Measurements from ENCODE around the gene CYP3A4. TPM values are rescaled to one million over a fixed set of nuclear protein-coding genes. Genes with fewer than 3 reads are reported as not detected.
A peak's percentile ranks its signal among the peaks of the same experiment; 100 is the strongest.

The CYP3A4 gene
- not detected for total RNA-seq
- long read RNA-seq, result 0 reads

GRCh38 chr7:99784007-99784406, at the start of gene CYP3A4:
CYP3A4 (minus strand) TSS chr7:99784184; CDS start chr7:99784081, 103 bp downstream.
- Histone ChIP-seq H3K27ac (no peak within 1 kb of the TSS), H3K36me3 (no peaks in the 10 kb centered on the region), H3K27me3 (no peaks in the 10 kb centered on the region), H3K4me1 (no peaks in the 10 kb centered on the region), H3K9me3 (no peaks in the 10 kb centered on the region), H3K4me3 (no peak within 1 kb of the TSS)
- no peak for TF ChIP-seq CTCF (IDR thresholded peaks at IDR 0.05)
- ATAC-seq, result no peak
- intact Hi-C loops (cut with DNase I), result no loop called here
- DNase-seq, result no peak

- H3K4me3 ChIP-seq, result no peak overlapping the region
- H3K4me1 ChIP-seq, result peaks cover 11% of the 10 kb centered on the region
- H3K9me3 ChIP-seq, result no peaks in the 10 kb centered on the region
- no peak for TF ChIP-seq CTCF (IDR thresholded peaks at IDR 0.05)
- H3K27ac ChIP-seq, result no peak overlapping the region
- intact Hi-C loops (cut with DNase I), result no loop called here
- DNase-seq, result no peak
- ATAC-seq, result no peak
- H3K36me3 ChIP-seq, result no peaks in the 10 kb centered on the region
- no peaks in the 10 kb centered on the region for H3K27me3 ChIP-seq
Observed at GRCh38 chr7:99833289-99833877, 49.4 kb upstream of the CYP3A4 start.

GRCh38 chr7:99831595-99831994, 47.6 kb upstream of the CYP3A4 start:
- H3K36me3 ChIP-seq, result no peaks in the 10 kb centered on the region
- intact Hi-C loops (cut with DNase I), result no loop called here
- H3K27ac ChIP-seq, result no peak overlapping the region
- no peak for TF ChIP-seq CTCF (IDR thresholded peaks at IDR 0.05)
- no peaks in the 10 kb centered on the region for H3K9me3 ChIP-seq
- no peak for ATAC-seq
- H3K4me3 ChIP-seq, result no peak overlapping the region
- H3K27me3 ChIP-seq, result no peaks in the 10 kb centered on the region
- H3K4me1 ChIP-seq, result peaks cover 11% of the 10 kb centered on the region
- no peak for DNase-seq

- Histone ChIP-seq H3K4me1 (peaks cover 11% of the 10 kb centered on the region), H3K27me3 (no peaks in the 10 kb centered on the region), H3K4me3 (no peak overlapping the region), H3K27ac (no peak overlapping the region), H3K9me3 (no peaks in the 10 kb centered on the region), H3K36me3 (no peaks in the 10 kb centered on the region)
- no peak for DNase-seq
- ATAC-seq, result peak; percentile 61
- no peak for TF ChIP-seq CTCF (IDR thresholded peaks at IDR 0.05)
- intact Hi-C loops (cut with DNase I), result no loop called here
Observed at GRCh38 chr7:99829524-99830160, 45.7 kb upstream of the CYP3A4 start.

GRCh38 chr7:99828811-99829210, 44.8 kb upstream of the CYP3A4 start:
- DNase-seq, result no peak
- no peak for ATAC-seq
- H3K27ac ChIP-seq, result no peak overlapping the region

More at GRCh38 chr7:99828811-99829210, 44.8 kb upstream of the CYP3A4 start:
- H3K27me3 ChIP-seq, result no peaks in the 10 kb centered on the region
- H3K36me3 ChIP-seq, result no peaks in the 10 kb centered on the region
- peaks cover 11% of the 10 kb centered on the region for H3K4me1 ChIP-seq
- no peaks in the 10 kb centered on the region for H3K9me3 ChIP-seq
- TF ChIP-seq CTCF (IDR thresholded peaks at IDR 0.05), result no peak
- intact Hi-C loops (cut with DNase I), result no loop called here
- no peak overlapping the region for H3K4me3 ChIP-seq

Measured in upper lobe of right lung (tissue), 1 donor.